NOMO-1 treated with dmso at 0.1 percent for 144 hours (cell line): ENCODE measurements around the gene KCTD20.
"Not testable (repeated sequence)": the region's sequence is repeated elsewhere in the genome, so short reads cannot be mapped to it uniquely, and the experiment has no call there.

Source experiments
- DNase-seq: peaks from one replicate; lab custom pipeline; 2025; ENCODE audit not compliant: unreplicated experiment; lab: John Stamatoyannopoulos, UW

The KCTD20 gene

GRCh38 chr6:36443471-36444428 lies 950 bp downstream of the KCTD20 start:
- no peak for DNase-seq

DNA sequence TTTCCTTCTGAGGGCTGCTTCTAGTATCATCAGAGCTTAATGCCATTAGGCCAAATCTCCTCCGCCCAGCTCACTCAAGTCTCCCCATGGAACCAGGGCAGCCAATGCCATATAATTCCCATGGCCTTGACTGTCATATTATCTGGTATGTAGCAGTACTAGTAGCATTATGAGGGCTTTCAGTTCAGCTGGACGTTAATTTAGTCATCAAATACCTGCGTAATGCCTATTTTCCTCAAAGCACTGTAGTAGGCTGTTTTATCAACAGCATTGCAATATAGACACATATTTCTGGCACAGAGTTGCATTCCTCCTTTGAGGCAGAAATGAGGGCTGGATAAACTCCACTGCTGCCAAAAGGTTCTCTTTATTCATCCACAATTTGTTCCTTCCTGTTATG lies 1.7 kb downstream of the KCTD20 start:
- no peak for DNase-seq

- DNase-seq = no peak
Observed at GRCh38 chr6:36445621-36446020, 2.8 kb downstream of the KCTD20 start.

GRCh38 chr6:36449173-36449572 lies 6.4 kb downstream of the KCTD20 start:
- not testable (repeated sequence) for DNase-seq

DNA sequence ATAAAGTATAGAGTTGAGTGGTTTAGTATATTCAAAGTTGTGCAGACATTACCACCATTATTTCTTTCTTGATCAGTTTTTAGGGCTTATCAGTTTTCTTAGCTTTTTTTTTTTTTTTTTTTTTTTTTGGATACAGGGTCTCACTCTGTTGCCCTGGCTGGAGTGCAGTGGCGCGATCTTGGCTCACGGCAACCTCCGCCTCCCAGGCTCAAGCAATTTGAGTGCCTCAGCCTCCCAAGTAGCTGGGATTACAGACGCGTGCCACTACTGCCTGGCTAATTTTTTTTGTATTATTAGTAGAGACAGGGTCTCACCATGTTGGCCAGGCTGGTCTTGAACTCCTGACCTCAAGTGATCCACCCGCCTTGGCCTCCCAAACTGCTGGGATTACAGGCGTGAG lies 10.1 kb downstream of the KCTD20 start:
- DNase-seq = not testable (repeated sequence)

DNA sequence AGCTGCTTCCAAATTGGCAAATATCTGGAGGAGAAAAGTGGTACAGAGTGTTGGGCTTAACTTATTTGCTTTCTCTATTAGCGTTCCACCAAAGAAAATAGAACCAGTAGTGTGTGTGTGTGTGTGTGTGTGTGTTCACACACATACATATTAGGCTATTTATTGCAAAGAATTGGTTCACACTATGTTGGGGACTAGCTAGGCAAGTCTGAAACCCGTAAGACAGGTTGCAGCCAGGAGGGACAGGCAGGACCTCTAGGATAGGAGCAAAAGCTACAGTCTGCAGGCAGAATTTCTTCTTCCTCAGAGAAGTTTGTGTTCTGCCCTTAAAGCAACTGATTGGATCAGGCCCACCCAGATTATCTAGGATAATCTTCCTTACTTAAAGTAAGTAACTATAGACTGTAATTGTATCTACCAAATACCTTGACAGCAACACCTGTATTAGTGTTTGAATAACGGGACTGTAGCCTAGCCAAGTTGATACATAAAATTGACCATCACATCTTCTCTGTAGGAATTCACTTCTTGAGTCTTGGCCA lies 12.8 kb downstream of the KCTD20 start:
- DNase-seq = no peak

DNA sequence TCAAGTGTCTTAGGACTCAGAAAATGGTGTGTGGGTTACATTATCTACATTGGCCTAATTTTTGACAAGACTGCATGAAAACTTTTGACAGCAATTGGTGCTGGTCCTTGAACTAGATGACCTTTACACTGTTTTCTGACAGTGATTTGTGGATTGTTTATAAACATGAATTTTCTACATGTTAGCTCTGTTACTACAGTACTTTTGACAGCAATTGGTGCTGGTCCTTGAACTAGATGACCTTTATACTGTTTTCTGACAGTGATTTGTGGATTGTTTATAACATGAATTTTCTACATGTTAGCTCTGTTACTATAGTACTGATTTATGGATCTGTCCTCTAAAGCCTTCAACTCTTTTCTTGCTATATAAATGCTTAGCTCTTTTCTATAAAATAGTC lies 16.7 kb downstream of the KCTD20 start:
- no peak for DNase-seq

GRCh38 chr6:36460916-36461315 lies 18.1 kb downstream of the KCTD20 start:
- DNase-seq = no peak

DNA sequence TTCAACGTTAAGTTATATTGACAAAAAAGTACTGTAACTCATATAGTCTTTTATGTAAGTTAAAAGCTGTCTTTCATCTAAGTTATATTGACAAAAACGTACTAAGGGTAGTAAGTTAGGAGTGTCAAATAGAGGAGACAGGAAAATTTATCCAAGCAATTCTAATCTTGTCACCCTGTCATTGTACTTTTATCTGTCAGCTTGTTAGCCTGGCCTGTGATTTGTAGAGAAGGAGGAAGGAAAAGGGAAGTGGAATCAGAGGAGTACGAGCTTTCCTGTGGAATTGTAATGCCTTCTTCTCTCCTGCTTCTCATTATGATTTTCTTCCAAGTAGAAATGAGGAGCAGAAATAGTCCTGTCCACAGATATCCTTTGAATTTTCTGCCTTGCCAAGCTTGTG lies 18.8 kb downstream of the KCTD20 start:
- no peak for DNase-seq

GRCh38 chr6:36463676-36464075 lies 20.9 kb downstream of the KCTD20 start:
- DNase-seq = no peak

GRCh38 chr6:36464233-36464632 lies 21.4 kb downstream of the KCTD20 start:
- no peak for DNase-seq

GRCh38 chr6:36467625-36468024 lies 24.8 kb downstream of the KCTD20 start:
- no peak for DNase-seq

DNA sequence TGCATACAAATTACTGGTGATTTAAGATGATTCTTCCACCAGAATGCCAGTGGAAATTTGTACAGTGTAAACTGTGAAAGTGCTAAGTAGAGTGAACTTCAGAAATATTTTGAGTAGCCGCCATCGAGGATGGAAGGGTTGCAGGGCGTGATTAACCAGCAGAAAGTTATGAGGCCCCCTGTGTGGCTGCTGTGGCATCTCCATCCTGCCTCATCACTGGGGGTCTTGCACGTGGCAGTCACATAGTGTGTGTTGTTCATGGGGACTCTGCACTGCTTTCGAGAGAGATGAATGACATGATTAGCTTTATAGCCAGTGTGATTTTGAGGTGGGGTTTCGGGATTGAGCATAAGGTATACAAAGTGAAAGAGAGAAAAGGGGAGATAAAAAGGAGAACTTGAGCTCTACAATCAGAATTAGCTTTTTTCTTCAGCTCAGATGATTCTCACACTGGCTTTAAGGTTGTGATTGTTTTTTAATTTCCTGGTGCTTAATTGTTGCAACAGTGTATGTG lies 26.4 kb downstream of the KCTD20 start:
- no peak for DNase-seq

DNA sequence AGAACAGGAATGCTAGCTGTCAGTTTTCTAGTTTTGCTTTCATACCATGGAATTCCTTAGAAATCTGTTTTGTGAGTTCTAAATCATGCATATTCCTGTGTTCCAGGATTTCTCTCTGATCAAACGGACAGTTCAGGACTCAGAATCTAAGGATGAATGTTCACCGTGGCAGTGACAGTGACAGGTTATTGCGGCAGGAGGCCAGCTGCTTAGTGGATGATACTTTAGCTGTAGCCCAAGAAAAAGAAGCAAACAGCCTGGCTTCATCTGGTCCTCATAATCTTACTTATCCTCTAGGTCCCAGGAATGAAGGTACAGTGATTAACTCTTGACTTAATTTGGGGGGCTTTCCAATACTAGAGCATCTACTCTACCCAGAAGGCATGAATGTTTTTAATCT lies 27.1 kb downstream of the KCTD20 start:
- no peak for DNase-seq

DNA sequence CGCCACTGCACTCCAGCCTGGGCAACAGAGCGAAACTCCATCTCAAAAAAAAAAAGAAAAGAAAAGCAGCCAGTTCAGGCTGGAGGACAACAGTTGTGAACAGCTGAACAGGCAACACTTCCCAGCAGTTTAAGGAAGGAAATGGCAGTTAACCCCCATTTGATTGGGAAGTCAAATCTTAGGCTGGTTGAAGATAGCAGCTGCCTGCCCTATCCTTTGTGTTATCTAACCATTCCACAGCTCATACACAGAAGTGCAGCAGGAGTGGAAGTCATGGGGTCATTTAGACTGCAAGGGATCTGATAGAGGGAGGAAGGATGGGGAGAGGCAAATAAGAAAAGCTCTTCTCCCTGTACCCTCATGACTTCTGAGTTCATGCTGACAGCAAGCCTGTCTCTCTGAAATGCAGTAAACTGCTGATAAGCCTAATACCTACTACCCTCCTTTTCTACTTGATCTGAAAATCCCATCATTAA lies 35.3 kb downstream of the KCTD20 start:
- peak; percentile 4 for DNase-seq

DNA sequence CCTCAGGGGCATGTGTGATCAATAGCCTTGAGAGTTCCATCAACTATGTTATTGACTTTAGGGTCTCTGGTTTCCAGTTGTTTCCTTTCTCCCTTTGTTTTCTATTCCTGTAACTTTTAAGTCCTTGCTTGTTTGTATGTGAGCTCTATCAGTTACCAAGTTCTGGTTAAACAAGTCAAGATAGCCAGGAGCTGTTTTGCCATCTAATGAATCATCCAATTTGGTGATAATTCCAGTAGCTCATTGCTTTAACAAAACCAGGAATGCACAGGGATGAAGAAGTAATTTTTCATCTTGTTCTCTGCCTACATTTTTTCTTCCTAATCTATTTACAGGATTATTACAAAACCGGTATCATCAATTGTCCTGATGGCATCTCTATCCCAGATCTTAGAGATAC lies 36.5 kb downstream of the KCTD20 start:
- no peak for DNase-seq

DNA sequence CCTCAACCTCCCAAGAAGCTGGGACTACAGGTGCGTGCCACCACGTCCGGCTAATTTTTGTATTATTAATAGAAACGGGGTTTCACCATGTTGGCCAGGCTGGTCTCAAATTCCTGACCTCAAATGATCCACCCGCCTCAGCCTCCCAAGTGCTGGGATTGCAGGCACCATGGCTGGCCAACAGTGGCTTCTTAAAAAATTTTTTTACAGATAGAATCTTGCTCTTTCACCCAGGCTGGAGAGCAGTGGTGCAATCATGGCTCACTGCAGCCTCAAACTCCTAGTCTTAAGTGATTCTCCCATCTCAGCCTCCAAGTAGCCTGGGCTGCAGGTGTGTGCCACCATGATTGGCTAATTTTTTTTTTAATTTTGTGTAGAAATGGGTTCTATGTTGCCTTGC lies 40.5 kb downstream of the KCTD20 start:
- not testable (repeated sequence) for DNase-seq

DNA sequence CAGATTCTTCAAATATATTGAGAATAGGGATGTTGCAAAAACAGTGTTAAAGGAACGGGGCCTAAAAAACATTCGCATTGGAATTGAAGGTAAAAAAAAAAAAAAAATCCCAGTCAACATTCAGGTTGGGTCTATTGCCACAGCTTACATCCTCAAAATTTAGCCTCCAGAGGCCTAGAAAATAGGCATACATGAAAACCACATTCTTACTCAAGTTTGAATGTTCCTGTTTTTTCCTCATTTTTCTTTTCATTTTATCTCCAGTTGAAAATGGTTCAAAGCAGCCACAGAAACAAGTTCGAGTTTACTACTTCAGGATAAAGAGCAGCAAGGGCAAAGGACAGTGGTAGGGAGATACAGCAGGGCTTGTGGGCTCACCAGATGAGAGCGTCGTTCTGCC lies 41.9 kb downstream of the KCTD20 start:
- DNase-seq = no peak

GRCh38 chr6:36487698-36488097 lies 44.9 kb downstream of the KCTD20 start:
- DNase-seq = no peak

GRCh38 chr6:36488221-36488620 lies 45.4 kb downstream of the KCTD20 start:
- DNase-seq = no peak

DNA sequence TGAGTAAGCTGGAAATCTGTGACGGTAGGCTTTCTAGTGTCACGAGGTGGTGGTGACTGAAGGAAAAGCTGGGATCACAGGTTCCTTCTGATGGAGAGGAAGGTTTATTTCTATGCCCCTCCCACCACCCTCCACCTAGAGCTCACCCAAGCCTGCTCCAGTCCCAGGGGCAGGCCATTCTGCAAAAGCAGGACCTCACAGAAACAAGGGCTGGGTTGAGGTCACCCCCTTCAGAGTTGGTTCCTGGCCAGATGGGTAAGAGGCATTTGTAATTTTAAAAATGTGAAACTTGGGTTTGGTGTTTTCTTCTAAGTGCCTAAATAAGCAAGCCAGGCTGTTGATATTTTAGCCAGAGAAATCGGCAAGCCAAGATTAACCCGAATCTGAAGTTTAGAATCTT lies 46.6 kb downstream of the KCTD20 start:
- no peak for DNase-seq

- DNase-seq = no peak
Observed at GRCh38 chr6:36491378-36491965, 48.7 kb downstream of the KCTD20 start.
